Measurements from ENCODE around the gene CLSTN1.

GRCh38 chr1:9710037-9710436 is 113.7 kb downstream of the CLSTN1 start:
- TF ChIP-seq CTCF (IDR thresholded peaks at IDR 0.05) (no peak), KAT7 (CRISPR knock-in tag; IDR thresholded peaks at IDR 0.05; ENCODE audit: borderline replicate concordance) (no peak), ZNF138 (CRISPR knock-in tag; conservative IDR thresholded peaks at IDR 0.05) (no peak), USF2 (CRISPR knock-in tag; IDR thresholded peaks at IDR 0.05) (no peak), IRF2 (CRISPR knock-in tag; IDR thresholded peaks at IDR 0.05; ENCODE audit: borderline replicate concordance, low read depth) (no peak), RORB (CRISPR knock-in tag; IDR thresholded peaks at IDR 0.05) (no peak), STAT6 (CRISPR knock-in tag; conservative IDR thresholded peaks at IDR 0.05; ENCODE audit: low read depth) (no peak), PRRX2 (CRISPR knock-in tag; IDR thresholded peaks at IDR 0.05) (no peak), NR1H2 (CRISPR knock-in tag; IDR thresholded peaks at IDR 0.05) (no peak), ATF3 (CRISPR knock-in tag; conservative IDR thresholded peaks at IDR 0.05) (no peak), MAX (CRISPR knock-in tag; IDR thresholded peaks at IDR 0.05) (no peak), FOXP1 (CRISPR knock-in tag; IDR thresholded peaks at IDR 0.05; ENCODE audit: borderline replicate concordance) (no peak), ZNF512 (CRISPR knock-in tag; IDR thresholded peaks at IDR 0.05; ENCODE audit: borderline replicate concordance) (no peak)
